Coronary artery (tissue), 2 donors: ENCODE results near the gene LAP3.

Source experiments
- DNase-seq: peaks from one replicate; pipeline ENCODE4 v3.0.0-alpha.2; 2017; ENCODE audit warnings: low spot score
- H3K27ac ChIP-seq, 2 donors: fragments of 200-600 bp; sonication (generic); one replicate each; pipeline ENCODE4 v1.5.1; 2016 to 2019
- H3K4me3 ChIP-seq: fragments of 200-600 bp; sonication (generic); 2 replicates; pipeline ENCODE4 v1.5.1; 2016; ENCODE audit warnings: mild to moderate bottlenecking, moderate library complexity
- CTCF ChIP-seq: fragments of 200-600 bp; sonication (generic); IDR thresholded peaks from one replicate; pipeline ENCODE4 v1.5.1; 2019; ENCODE audit warnings: antibody characterized with exemption

Gene LAP3

DNA sequence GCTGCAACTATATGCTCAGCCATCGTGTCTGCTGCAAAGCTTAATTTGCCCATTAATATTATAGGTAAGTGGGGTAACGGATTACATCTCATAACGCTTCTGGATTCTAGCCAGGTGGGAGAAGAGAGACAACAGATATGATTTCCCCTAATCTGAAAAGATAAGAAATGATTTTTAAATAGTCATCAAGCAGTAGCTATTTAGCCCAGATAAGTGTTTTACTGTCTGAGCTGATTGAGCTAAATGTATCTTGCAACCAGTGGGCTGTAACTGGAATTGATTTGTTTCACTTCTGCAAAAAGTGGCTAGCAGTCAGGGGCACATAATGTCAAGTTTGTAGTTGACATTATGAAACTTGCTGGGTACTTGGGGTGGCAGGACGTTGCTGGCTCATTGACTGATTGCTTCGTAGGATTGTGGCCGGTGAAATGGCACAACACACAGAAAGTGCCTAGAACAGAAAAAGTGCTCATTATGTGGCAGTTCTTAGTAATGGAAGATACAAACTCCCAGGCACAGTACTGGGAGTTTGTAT lies 18.5 kb downstream of the LAP3 start:
- no peak for TF ChIP-seq CTCF
- DNase-seq = no peak
- Histone ChIP-seq H3K4me3 (no peak overlapping the region), H3K27ac (no peak overlapping the region)

DNA sequence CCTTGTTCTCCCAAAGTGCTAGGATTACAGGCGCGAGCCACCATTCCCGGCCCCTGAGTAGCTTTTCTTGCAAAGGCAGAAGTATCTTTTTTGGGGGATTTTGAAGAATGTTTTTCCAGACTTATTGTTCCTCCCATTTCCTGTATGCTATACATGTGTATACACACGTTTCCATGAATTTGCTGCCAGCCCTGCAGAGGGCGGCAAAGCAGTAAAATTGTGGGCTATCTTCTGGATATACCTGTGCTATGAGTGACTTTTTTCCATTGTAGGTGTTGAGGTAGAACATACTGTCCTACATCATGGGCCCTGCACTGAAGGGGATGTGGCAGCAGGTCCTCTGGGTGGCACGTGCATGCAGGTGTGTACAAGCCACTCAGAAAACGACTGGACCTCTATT lies 20.5 kb downstream of the LAP3 start:
- Histone ChIP-seq H3K4me3 (no peak overlapping the region), H3K27ac (no peak overlapping the region)
- DNase-seq = no peak
- no peak for TF ChIP-seq CTCF

- no peak for DNase-seq
- Histone ChIP-seq H3K4me3 (no peak overlapping the region), H3K27ac (no peak overlapping the region)
- TF ChIP-seq CTCF = no peak
Observed at GRCh38 chr4:17599826-17600225, 22.8 kb downstream of the LAP3 start.

DNA sequence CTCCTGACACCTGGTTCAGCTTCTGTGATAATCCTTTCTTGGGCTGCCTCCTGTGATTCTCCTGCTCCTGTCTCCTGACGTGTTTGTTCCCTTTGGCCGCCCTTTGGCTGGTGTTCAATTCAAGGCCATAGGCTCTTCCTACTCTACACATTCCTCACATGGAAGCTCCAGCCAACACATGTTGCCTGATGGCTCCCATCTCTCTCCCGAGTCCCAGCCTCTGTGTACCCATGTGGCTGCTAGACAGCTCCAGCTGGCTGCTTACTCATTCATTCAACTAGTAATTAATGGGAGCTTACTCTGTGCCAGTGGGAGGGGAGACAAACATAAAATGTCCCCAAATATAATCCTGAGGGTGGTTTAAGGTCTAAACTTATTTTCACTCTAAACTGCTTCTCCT lies 28.2 kb downstream of the LAP3 start:
- TF ChIP-seq CTCF = no peak
- Histone ChIP-seq H3K4me3 (no peak overlapping the region), H3K27ac (no peak overlapping the region)
- DNase-seq = no peak

GRCh38 chr4:17613761-17614415 lies 36.9 kb downstream of the LAP3 start:
- DNase-seq = no peak

GRCh38 chr4:17614416-17615299 lies 37.7 kb downstream of the LAP3 start, which contains the start of gene MED28:
Gene MED28, plus strand, starts transcription at chr4:17614641. Its CDS starts 14 bp downstream, at chr4:17614655.
- peak within 1 kb of the TSS; percentile 77 for H3K4me3 ChIP-seq
- TF ChIP-seq CTCF = no peak
- peak; percentile 96 for DNase-seq
- peak within 1 kb of the TSS; percentile 79 to 82 for H3K27ac ChIP-seq

More at GRCh38 chr4:17613761-17614415, 36.9 kb downstream of the LAP3 start:
- H3K27ac ChIP-seq = peak overlapping the region; percentile 79 to 82
- TF ChIP-seq CTCF = no peak
- H3K4me3 ChIP-seq = peak overlapping the region; percentile 77
